Stimulated activated CD8-positive, alpha-beta memory T cell treated with anti-CD3 and anti-CD28 coated beads, Interleukin-7, amount 100 ng/mL, for 24 hours (primary cell): Measurements from ENCODE around the gene FEZF2.

Experiments
- DNase-seq: peaks from one replicate; pipeline ENCODE4 v3.0.0-alpha.2; 2020; ENCODE audit warnings: low read depth

The FEZF2 gene

GRCh38 chr3:62329971-62330370 lies 43.4 kb downstream of the FEZF2 start:
- no peak for DNase-seq

- no peak for DNase-seq
Observed at GRCh38 chr3:62325896-62326295, 47.5 kb downstream of the FEZF2 start.

GRCh38 chr3:62323241-62323640 lies 50.1 kb downstream of the FEZF2 start:
- no peak for DNase-seq
